ENCODE measurements around the gene MYLK. TPM values are rescaled to one million over a fixed set of nuclear protein-coding genes. Genes with fewer than 3 reads are reported as not detected.

The MYLK gene
- total RNA-seq, 1 donor from 2014 or later: 24.3 TPM

- DNase-seq (ENCODE audit: extremely low spot score, unreplicated experiment): no peak
- Mint-ChIP-seq H3K9me3 (ENCODE audit: unreplicated experiment) (no peaks in the 10 kb centered on the region), H3K4me3 (ENCODE audit: unreplicated experiment) (no peak overlapping the region), H3K36me3 (ENCODE audit: unreplicated experiment) (no peaks in the 10 kb centered on the region), H3K4me1 (ENCODE audit: unreplicated experiment) (peaks cover 6% of the 10 kb centered on the region), H3K27ac (ENCODE audit: unreplicated experiment) (no peak overlapping the region), H3K27me3 (ENCODE audit: unreplicated experiment) (no peaks in the 10 kb centered on the region)
- TF ChIP-seq CTCF (IDR thresholded peaks at IDR 0.05): no peak
Measured at GRCh38 chr3:123871946-123872345, 12.2 kb downstream of the MYLK start.

DNA sequence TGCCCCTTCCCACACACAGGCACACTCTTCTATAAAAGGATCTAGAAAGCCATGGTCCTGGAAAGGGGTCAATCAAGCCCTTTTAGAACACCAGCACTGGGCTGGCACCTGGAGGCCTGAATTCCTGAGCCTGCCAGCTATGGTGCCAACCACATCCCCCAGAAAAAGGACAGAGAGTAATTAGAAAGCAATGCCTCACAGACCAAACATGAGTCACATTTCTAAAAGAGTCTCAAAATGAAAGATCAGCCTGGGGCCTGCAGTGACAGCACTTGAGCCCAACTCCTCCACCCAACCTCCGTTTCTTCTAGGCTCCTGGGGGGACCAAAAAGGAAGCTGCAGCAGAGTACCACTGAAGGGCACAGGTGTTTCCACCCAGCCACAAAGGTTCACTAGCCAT, 14.1 kb downstream of the MYLK start:
- Mint-ChIP-seq H3K27me3 (ENCODE audit: unreplicated experiment) (no peaks in the 10 kb centered on the region), H3K4me1 (ENCODE audit: unreplicated experiment) (peaks cover 6% of the 10 kb centered on the region), H3K4me3 (ENCODE audit: unreplicated experiment) (no peak overlapping the region), H3K36me3 (ENCODE audit: unreplicated experiment) (no peaks in the 10 kb centered on the region), H3K27ac (ENCODE audit: unreplicated experiment) (peak overlapping the region; percentile 45), H3K9me3 (ENCODE audit: unreplicated experiment) (no peaks in the 10 kb centered on the region)
- DNase-seq (ENCODE audit: extremely low spot score, unreplicated experiment): no peak
- no peak for TF ChIP-seq CTCF (IDR thresholded peaks at IDR 0.05)

- Mint-ChIP-seq H3K27ac (ENCODE audit: unreplicated experiment) (no peak overlapping the region), H3K4me3 (ENCODE audit: unreplicated experiment) (no peak overlapping the region), H3K4me1 (ENCODE audit: unreplicated experiment) (peaks cover 6% of the 10 kb centered on the region), H3K9me3 (ENCODE audit: unreplicated experiment) (peaks cover 1% of the 10 kb centered on the region), H3K27me3 (ENCODE audit: unreplicated experiment) (no peaks in the 10 kb centered on the region), H3K36me3 (ENCODE audit: unreplicated experiment) (no peaks in the 10 kb centered on the region)
- no peak for DNase-seq (ENCODE audit: extremely low spot score, unreplicated experiment)
- no peak for TF ChIP-seq CTCF (IDR thresholded peaks at IDR 0.05)
Measured at GRCh38 chr3:123869165-123869564, 15.0 kb downstream of the MYLK start.

GRCh38 chr3:123864706-123865105, 19.4 kb downstream of the MYLK start:
- Mint-ChIP-seq H3K36me3 (ENCODE audit: unreplicated experiment) (no peaks in the 10 kb centered on the region), H3K9me3 (ENCODE audit: unreplicated experiment) (peaks cover 7% of the 10 kb centered on the region), H3K27ac (ENCODE audit: unreplicated experiment) (no peak overlapping the region), H3K4me3 (ENCODE audit: unreplicated experiment) (no peak overlapping the region), H3K4me1 (ENCODE audit: unreplicated experiment) (peaks cover 5% of the 10 kb centered on the region), H3K27me3 (ENCODE audit: unreplicated experiment) (no peaks in the 10 kb centered on the region)
- no peak for DNase-seq (ENCODE audit: extremely low spot score, unreplicated experiment)
- no peak for TF ChIP-seq CTCF (IDR thresholded peaks at IDR 0.05)

- Mint-ChIP-seq H3K36me3 (ENCODE audit: unreplicated experiment) (no peaks in the 10 kb centered on the region), H3K27ac (ENCODE audit: unreplicated experiment) (no peak overlapping the region), H3K27me3 (ENCODE audit: unreplicated experiment) (no peaks in the 10 kb centered on the region), H3K9me3 (ENCODE audit: unreplicated experiment) (peaks cover 7% of the 10 kb centered on the region), H3K4me1 (ENCODE audit: unreplicated experiment) (peaks cover 20% of the 10 kb centered on the region), H3K4me3 (ENCODE audit: unreplicated experiment) (no peak overlapping the region)
- DNase-seq (ENCODE audit: extremely low spot score, unreplicated experiment): no peak
- no peak for TF ChIP-seq CTCF (IDR thresholded peaks at IDR 0.05)
Measured at GRCh38 chr3:123862152-123862551, 22.0 kb downstream of the MYLK start.
